H9 (cell line): ENCODE measurements around the gene NDUFV2. TPM values are rescaled to one million over a fixed set of nuclear protein-coding genes. Genes with fewer than 3 reads are reported as not detected.

Experiments used
- DNase-seq: peaks from one replicate; pipeline ENCODE4 v3.0.0-alpha.2; 2017
- H2AFZ ChIP-seq: one replicate; pipeline ENCODE4 v1.6.1; 2013; ENCODE audit warnings: mild to moderate bottlenecking, low read length, control low read depth, moderate library complexity
- H2AK5ac ChIP-seq: 2 replicates; pipeline ENCODE4 v1.6.1; 2013; ENCODE audit warnings: low read length, control low read depth, mixed read lengths; ENCODE audit not compliant: insufficient read length
- H2BK120ac ChIP-seq: one replicate; pipeline ENCODE4 v1.6.1; 2013; ENCODE audit warnings: low read depth, mild to moderate bottlenecking, low read length, control low read depth, inconsistent platforms; ENCODE audit not compliant: poor library complexity, severe bottlenecking
- H2BK12ac ChIP-seq: 2 replicates; pipeline ENCODE4 v1.6.1; 2013; ENCODE audit warnings: low read length, control low read depth, mixed read lengths, low read depth; ENCODE audit not compliant: insufficient read length
- H2BK15ac ChIP-seq: 2 replicates; pipeline ENCODE4 v1.6.1; 2013; ENCODE audit warnings: low read depth, low read length, control low read depth
- H2BK20ac ChIP-seq: one replicate; pipeline ENCODE4 v1.6.1; 2013; ENCODE audit warnings: low read depth, mild to moderate bottlenecking, low read length, control low read depth, inconsistent platforms; ENCODE audit not compliant: poor library complexity, severe bottlenecking
- H2BK5ac ChIP-seq: 2 replicates; pipeline ENCODE4 v1.6.1; 2013; ENCODE audit warnings: low read length, control low read depth, mixed read lengths; ENCODE audit not compliant: insufficient read length
- H3K14ac ChIP-seq: 2 replicates; pipeline ENCODE4 v1.6.1; 2013; ENCODE audit warnings: low read length, control low read depth; ENCODE audit not compliant: insufficient read depth
- H3K18ac ChIP-seq: 2 replicates; pipeline ENCODE4 v1.6.1; 2013; ENCODE audit warnings: low read depth, mild to moderate bottlenecking, mixed read lengths, low read length, control low read depth; ENCODE audit not compliant: insufficient read length
- H3K23ac ChIP-seq: 2 replicates; pipeline ENCODE4 v1.6.1; 2013; ENCODE audit warnings: low read length, control low read depth, mixed read lengths, low read depth; ENCODE audit not compliant: insufficient read length
- H3K23me2 ChIP-seq: 2 replicates; pipeline ENCODE4 v1.6.1; 2013; ENCODE audit warnings: low read depth, mild to moderate bottlenecking, mixed read lengths, low read length, control low read depth; ENCODE audit not compliant: insufficient read length, poor library complexity, severe bottlenecking
- H3K27ac ChIP-seq: 2 replicates; pipeline ENCODE4 v1.5.1; 2013; ENCODE audit warnings: low read length, control low read depth, mixed read lengths, low read depth; ENCODE audit not compliant: insufficient read length
- H3K27me3 ChIP-seq: 2 replicates; pipeline ENCODE4 v1.6.1; 2013; ENCODE audit warnings: low read length, control low read depth, inconsistent platforms; ENCODE audit not compliant: insufficient read depth
- H3K4ac ChIP-seq: 2 replicates; pipeline ENCODE4 v1.6.1; 2013; ENCODE audit warnings: low read depth, mild to moderate bottlenecking, control low read depth, inconsistent platforms, low read length, moderate library complexity
- H3K4me1 ChIP-seq: 2 replicates; pipeline ENCODE4 v1.6.1; 2013; ENCODE audit warnings: low read length, control low read depth, inconsistent platforms; ENCODE audit not compliant: insufficient read depth
- H3K4me2 ChIP-seq: 2 replicates; pipeline ENCODE4 v1.6.1; 2013; ENCODE audit warnings: low read length, control low read depth, mixed read lengths; ENCODE audit not compliant: insufficient read length, insufficient read depth
- H3K56ac ChIP-seq: 2 replicates; pipeline ENCODE4 v1.6.1; 2013; ENCODE audit warnings: low read depth, mild to moderate bottlenecking, mixed read lengths, low read length, control low read depth; ENCODE audit not compliant: insufficient read length
- H3K79me1 ChIP-seq: 2 replicates; pipeline ENCODE4 v1.6.1; 2013; ENCODE audit warnings: low read depth, mild to moderate bottlenecking, moderate library complexity, low read length, control low read depth, inconsistent platforms; ENCODE audit not compliant: insufficient read depth, poor library complexity, severe bottlenecking
- H3K79me2 ChIP-seq: 2 replicates; pipeline ENCODE4 v1.6.1; 2013; ENCODE audit warnings: low read length, control low read depth, inconsistent platforms; ENCODE audit not compliant: insufficient read depth
- H3K9ac ChIP-seq: 2 replicates; pipeline ENCODE4 v1.6.1; 2013; ENCODE audit warnings: low read length, control low read depth, mixed read lengths; ENCODE audit not compliant: insufficient read length; ENCODE audit errors: extremely low read depth
- H3K9me3 ChIP-seq: one replicate; pipeline ENCODE4 v1.6.1; 2013; ENCODE audit warnings: low read depth, low read length, inconsistent platforms; ENCODE audit not compliant: control insufficient read depth
- H3T11ph ChIP-seq: one replicate; pipeline ENCODE4 v1.6.1; 2013; ENCODE audit warnings: mild to moderate bottlenecking, low read length, control low read depth, inconsistent platforms
- H4K20me1 ChIP-seq: one replicate; pipeline ENCODE4 v1.6.1; 2013; ENCODE audit not compliant: control insufficient read depth, insufficient read length, insufficient read depth
- H4K5ac ChIP-seq: 2 replicates; pipeline ENCODE4 v1.6.1; 2013; ENCODE audit warnings: low read depth, mild to moderate bottlenecking, mixed read lengths, low read length, control low read depth; ENCODE audit not compliant: insufficient read length
- H4K8ac ChIP-seq: replicated peaks from 2 replicates; pipeline ENCODE4 v1.6.1; 2013; ENCODE audit warnings: low read length, control low read depth, mixed read lengths, low read depth; ENCODE audit not compliant: insufficient read length
- H4K91ac ChIP-seq: 2 replicates; pipeline ENCODE4 v1.6.1; 2013; ENCODE audit warnings: low read depth, mild to moderate bottlenecking, moderate library complexity, mixed read lengths, low read length, control low read depth; ENCODE audit not compliant: insufficient read length
- H3K27ac Mint-ChIP-seq, 3 experiments: 2 replicates in 2 of 3; 3 replicates in 1 of 3; pipeline ENCODE4 v1.8.0; 2020 to 2021; ENCODE audit warnings: mixed read lengths in 3 of 3, mild to moderate bottlenecking in 1 of 3, moderate library complexity in 1 of 3
- H3K27me3 Mint-ChIP-seq: 2 replicates; pipeline ENCODE4 v1.8.0; 2021; ENCODE audit warnings: low read depth, mild to moderate bottlenecking, moderate library complexity, mixed read lengths
- H3K36me3 Mint-ChIP-seq, 3 experiments: 2 replicates in 2 of 3; 3 replicates in 1 of 3; pipeline ENCODE4 v1.8.0; 2020 to 2021; ENCODE audit warnings: low read depth in 3 of 3, mixed read lengths in 3 of 3; ENCODE audit not compliant: insufficient read depth in 1 of 3
- H3K4me1 Mint-ChIP-seq, 2 experiments: 2 replicates each; pipeline ENCODE4 v1.8.0; 2020; ENCODE audit warnings: mixed read lengths in 2 of 2
- H3K4me3 Mint-ChIP-seq, 2 experiments: 2 replicates in 1 of 2; 3 replicates in 1 of 2; pipeline ENCODE4 v1.8.0; 2020 to 2021; ENCODE audit warnings: mild to moderate bottlenecking in 2 of 2, mixed read lengths in 2 of 2, moderate library complexity in 1 of 2
- H3K9me3 Mint-ChIP-seq, 2 experiments: 2 replicates in 1 of 2; 3 replicates in 1 of 2; pipeline ENCODE4 v1.8.0; 2020; ENCODE audit warnings: mild to moderate bottlenecking in 2 of 2, mixed read lengths in 2 of 2, moderate library complexity in 1 of 2
- WGBS: extraction: QIAGEN DNeasy Blood & Tissue Kit; methylation state at CpG from one replicate; pipeline ENCODE4 v1.1.7; 2013; ENCODE audit warnings: missing lambda C conversion rate, low lambda C conversion rate, mixed read lengths; ENCODE audit not compliant: insufficient read length; ENCODE audit errors: extremely low coverage; 5-methylcytosine and 5-hydroxymethylcytosine counted together
- total RNA-seq: library from RNA; stranded (reverse); gene quantifications from 2 replicates; pipeline ENCODE4 v1.2.1, GENCODE V29; 2021
- TF ChIP-seq, protein P1 (sequence below): fragments of 200-600 bp; sonication (generic); conservative IDR thresholded peaks from 3 replicates; pipeline ENCODE4 v1.8.0; 2021; ENCODE audit warnings: antibody characterized with exemption, mild to moderate bottlenecking

Gene NDUFV2
- total RNA-seq, 1 experiment from 2014 or later: 206 TPM

DNA sequence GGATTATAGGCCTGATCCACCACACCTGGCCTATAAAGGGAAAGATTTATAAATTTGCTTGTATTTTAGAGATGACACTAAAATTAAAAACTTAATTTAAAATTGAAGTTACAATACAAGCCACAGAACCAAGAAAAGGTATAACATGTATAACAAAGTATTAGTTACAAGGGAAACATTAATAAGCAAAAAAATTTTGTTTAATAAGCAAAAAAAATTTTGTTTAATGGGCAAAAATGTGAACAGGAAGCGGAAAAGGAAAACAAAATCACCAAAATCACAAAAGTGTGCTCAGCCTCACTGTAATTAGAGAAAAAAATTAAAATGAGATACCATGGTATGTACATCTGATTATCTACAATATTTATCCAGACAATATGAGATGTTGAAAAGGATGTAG, 15.9 kb upstream of the NDUFV2 start:
- Histone ChIP-seq H2BK15ac (no peak overlapping the region), H2BK12ac (no peak overlapping the region), H2AK5ac (no peak overlapping the region), H4K20me1 (no peaks in the 10 kb centered on the region), H3K4ac (no peak overlapping the region), H2BK20ac (no peak overlapping the region), H3K4me2 (no peak overlapping the region), H3K18ac (no peak overlapping the region), H3K79me1 (no peaks in the 10 kb centered on the region), H3K23ac (no peak overlapping the region), H2BK5ac (no peak overlapping the region), H3K14ac (no peak overlapping the region), H4K91ac (no peak overlapping the region), H4K8ac (no peak overlapping the region), H3K27ac (no peak overlapping the region), H4K5ac (no peak overlapping the region), H3K9me3 (no peaks in the 10 kb centered on the region), H2BK120ac (no peak overlapping the region), H3K23me2 (peaks cover 2% of the 10 kb centered on the region), H2AFZ (no peak overlapping the region), H3K79me2 (no peaks in the 10 kb centered on the region), H3K27me3 (no peaks in the 10 kb centered on the region), H3K56ac (no peak overlapping the region), H3K4me1 (no peaks in the 10 kb centered on the region), H3K9ac (no peak overlapping the region), H3T11ph (no peak overlapping the region)
- Mint-ChIP-seq H3K4me3 (no peak overlapping the region), H3K27me3 (no peaks in the 10 kb centered on the region), H3K9me3 (no peaks in the 10 kb centered on the region), H3K27ac (no peak overlapping the region), H3K4me1 (no peaks in the 10 kb centered on the region), H3K36me3 (no peaks in the 10 kb centered on the region)
- WGBS: no CpG with 5 or more reads among the region's 1 CpG
- DNase-seq: no peak
- TF ChIP-seq, protein P1, sequence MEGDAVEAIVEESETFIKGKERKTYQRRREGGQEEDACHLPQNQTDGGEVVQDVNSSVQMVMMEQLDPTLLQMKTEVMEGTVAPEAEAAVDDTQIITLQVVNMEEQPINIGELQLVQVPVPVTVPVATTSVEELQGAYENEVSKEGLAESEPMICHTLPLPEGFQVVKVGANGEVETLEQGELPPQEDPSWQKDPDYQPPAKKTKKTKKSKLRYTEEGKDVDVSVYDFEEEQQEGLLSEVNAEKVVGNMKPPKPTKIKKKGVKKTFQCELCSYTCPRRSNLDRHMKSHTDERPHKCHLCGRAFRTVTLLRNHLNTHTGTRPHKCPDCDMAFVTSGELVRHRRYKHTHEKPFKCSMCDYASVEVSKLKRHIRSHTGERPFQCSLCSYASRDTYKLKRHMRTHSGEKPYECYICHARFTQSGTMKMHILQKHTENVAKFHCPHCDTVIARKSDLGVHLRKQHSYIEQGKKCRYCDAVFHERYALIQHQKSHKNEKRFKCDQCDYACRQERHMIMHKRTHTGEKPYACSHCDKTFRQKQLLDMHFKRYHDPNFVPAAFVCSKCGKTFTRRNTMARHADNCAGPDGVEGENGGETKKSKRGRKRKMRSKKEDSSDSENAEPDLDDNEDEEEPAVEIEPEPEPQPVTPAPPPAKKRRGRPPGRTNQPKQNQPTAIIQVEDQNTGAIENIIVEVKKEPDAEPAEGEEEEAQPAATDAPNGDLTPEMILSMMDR: no peak
